Activated T-cell treated with anti-CD3 and anti-CD28 coated beads, Interleukin-2, amount 50 U/mL, for 72 hours (primary cell): ENCODE data around the gene CLPX. TPM values are rescaled to one million over a fixed set of nuclear protein-coding genes. Genes with fewer than 3 reads are reported as not detected.
A peak's percentile ranks its signal among the peaks of the same experiment; 100 is the strongest.

Source experiments
- ATAC-seq, 2 donors: fragments of 150-1000 bp; cut with Tn5 transposase; replicated peaks in 1 of 2; 2 replicates each; pipeline ENCODE4 v1.10.0; 2021; ENCODE audit warnings: moderate library complexity in 2 of 2, mild to moderate bottlenecking in 1 of 2
- DNase-seq, 2 donors: peaks; one replicate each; pipeline ENCODE4 v3.0.0; 2021 to 2022; ENCODE audit warnings: mixed read lengths in 1 of 2
- H3K27ac Mint-ChIP-seq: one replicate; pipeline ENCODE4 v1.8.0; 2022; ENCODE audit warnings: mild to moderate bottlenecking, moderate library complexity, mixed read lengths
- H3K27me3 Mint-ChIP-seq: one replicate; pipeline ENCODE4 v1.8.0; 2022; ENCODE audit warnings: low read depth, mixed read lengths
- H3K36me3 Mint-ChIP-seq, 2 donors: one replicate each; pipeline ENCODE4 v1.8.0; 2022; ENCODE audit warnings: mixed read lengths in 2 of 2, mild to moderate bottlenecking in 1 of 2; ENCODE audit not compliant: insufficient read depth in 2 of 2
- H3K4me1 Mint-ChIP-seq: one replicate; pipeline ENCODE4 v1.8.0; 2022; ENCODE audit warnings: low read depth, mixed read lengths
- H3K4me3 Mint-ChIP-seq, 2 donors: one replicate each; pipeline ENCODE4 v1.8.0; 2022; ENCODE audit warnings: mild to moderate bottlenecking in 2 of 2, mixed read lengths in 2 of 2, moderate library complexity in 2 of 2
- H3K9me3 Mint-ChIP-seq, 2 donors: one replicate each; pipeline ENCODE4 v1.8.0; 2022; ENCODE audit warnings: mixed read lengths in 2 of 2
- total RNA-seq, 2 donors: library from RNA; stranded (reverse); gene quantifications; one replicate each; pipeline ENCODE4 v1.2.3, GENCODE V29; 2022

Gene CLPX
- total RNA-seq, 2 donors from 2014 or later = 61.9 to 64.5 TPM

- Mint-ChIP-seq H3K4me1 (peaks cover 13% of the 10 kb centered on the region), H3K4me3 (no peak overlapping the region), H3K27me3 (no peaks in the 10 kb centered on the region), H3K36me3 (no peaks in the 10 kb centered on the region), H3K27ac (no peak overlapping the region), H3K9me3 (no peaks in the 10 kb centered on the region)
- DNase-seq (no peak), ATAC-seq (no peak)
Measured at GRCh38 chr15:65213241-65213640, 28.1 kb upstream of the CLPX start.

DNA sequence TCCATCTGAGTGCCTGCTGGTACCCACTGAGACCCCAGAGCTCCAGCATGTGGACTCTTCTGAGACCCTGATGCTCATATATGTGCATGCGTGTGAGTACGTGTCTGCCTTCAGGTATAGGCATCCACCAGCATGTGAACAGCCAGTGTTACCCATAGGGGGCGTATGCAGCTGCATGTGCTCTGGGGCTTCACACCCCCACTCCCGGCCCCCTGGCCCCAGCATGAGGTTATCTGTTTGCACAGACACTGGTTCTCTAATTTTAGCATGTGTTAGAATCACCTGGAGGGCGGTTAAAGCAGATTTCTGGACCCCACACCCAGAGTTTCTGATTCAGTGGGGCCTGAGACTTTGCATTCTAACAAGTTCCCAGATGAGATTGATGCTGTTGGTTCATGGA, 27.0 kb upstream of the CLPX start:
- Mint-ChIP-seq H3K9me3 (no peaks in the 10 kb centered on the region), H3K27me3 (no peaks in the 10 kb centered on the region), H3K27ac (no peak overlapping the region), H3K4me3 (no peak overlapping the region), H3K36me3 (no peaks in the 10 kb centered on the region), H3K4me1 (peaks cover 5% of the 10 kb centered on the region)
- ATAC-seq = peak; percentile 80 to 84
- DNase-seq = peak; percentile 56 to 68

DNA sequence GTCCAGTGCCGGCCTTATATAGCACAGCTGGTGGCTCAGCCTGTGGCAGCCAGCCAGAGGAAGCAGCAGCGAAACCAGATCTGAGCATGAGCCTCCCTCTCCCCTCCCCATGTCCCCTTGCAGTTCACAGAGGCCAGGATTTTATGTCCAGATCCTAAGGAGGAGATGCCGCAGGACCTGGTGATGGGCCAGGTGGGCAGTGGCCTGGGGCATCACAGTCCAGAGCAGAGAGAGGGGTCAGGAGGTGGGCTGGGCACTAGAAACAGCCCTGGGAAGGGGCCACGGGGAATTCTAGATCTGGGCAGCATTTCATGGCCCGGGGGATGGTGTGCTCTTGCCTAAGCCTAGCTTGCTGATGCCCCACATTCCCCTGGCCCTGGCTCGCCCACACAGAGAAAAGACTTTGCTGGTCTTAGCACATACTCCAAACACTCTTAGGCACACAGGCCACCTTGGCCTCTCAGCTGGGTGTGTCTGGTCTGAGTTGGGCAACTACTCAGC, 26.4 kb upstream of the CLPX start:
- Mint-ChIP-seq H3K4me1 (peaks cover 5% of the 10 kb centered on the region), H3K4me3 (no peak overlapping the region), H3K27me3 (no peaks in the 10 kb centered on the region), H3K27ac (no peak overlapping the region), H3K36me3 (no peaks in the 10 kb centered on the region), H3K9me3 (no peaks in the 10 kb centered on the region)
- ATAC-seq = no peak
- DNase-seq = no peak

DNA sequence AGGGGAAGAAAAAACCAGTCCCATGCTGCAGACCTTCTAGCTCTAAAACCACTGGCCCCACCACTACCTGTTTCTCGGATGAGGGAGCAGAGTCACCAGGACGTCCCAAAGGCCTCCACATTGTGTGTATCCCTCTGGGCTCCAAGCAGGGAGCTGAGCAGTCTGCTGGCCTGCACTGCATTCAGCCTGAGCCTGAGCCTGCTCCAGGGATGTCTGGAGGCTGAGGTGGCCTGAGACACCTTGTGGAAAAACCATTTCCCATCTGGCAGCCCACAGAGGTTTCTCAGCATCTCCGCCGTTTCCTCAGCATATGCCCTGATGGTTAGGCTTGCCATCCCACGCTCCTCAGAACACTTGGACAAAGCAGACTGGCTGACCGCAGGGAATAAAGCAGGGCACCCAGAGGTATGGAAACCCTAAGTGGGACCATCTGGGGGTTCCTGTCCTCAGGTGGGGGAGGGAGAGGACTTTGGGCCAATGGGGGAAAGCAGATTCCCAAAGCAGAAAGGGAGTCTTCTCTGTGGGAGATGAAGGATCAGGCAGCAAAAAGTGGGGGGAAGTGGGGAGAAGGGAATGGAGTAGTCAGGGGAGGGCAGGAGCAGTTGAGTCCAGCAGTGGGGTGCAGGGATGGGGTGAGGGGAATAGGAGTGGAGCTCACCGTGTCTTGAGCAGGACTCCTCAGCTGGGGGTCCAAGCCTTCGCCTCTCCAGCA, 25.8 kb upstream of the CLPX start, which contains the start of gene CILP:
TSS of gene CILP (minus strand) at position 704 of the 712 bp plus-strand sequence. CDS start 1,718 bp downstream, outside the sequence.
- H3K27ac Mint-ChIP-seq = no peak within 1 kb of the TSS
- DNase-seq = no peak
- no peaks in the 10 kb centered on the region for H3K9me3 Mint-ChIP-seq
- no peaks in the 10 kb centered on the region for H3K27me3 Mint-ChIP-seq
- no peak for ATAC-seq
- H3K4me1 Mint-ChIP-seq = peaks cover 5% of the 10 kb centered on the region
- no peak within 1 kb of the TSS for H3K4me3 Mint-ChIP-seq
- H3K36me3 Mint-ChIP-seq = no peaks in the 10 kb centered on the region

DNA sequence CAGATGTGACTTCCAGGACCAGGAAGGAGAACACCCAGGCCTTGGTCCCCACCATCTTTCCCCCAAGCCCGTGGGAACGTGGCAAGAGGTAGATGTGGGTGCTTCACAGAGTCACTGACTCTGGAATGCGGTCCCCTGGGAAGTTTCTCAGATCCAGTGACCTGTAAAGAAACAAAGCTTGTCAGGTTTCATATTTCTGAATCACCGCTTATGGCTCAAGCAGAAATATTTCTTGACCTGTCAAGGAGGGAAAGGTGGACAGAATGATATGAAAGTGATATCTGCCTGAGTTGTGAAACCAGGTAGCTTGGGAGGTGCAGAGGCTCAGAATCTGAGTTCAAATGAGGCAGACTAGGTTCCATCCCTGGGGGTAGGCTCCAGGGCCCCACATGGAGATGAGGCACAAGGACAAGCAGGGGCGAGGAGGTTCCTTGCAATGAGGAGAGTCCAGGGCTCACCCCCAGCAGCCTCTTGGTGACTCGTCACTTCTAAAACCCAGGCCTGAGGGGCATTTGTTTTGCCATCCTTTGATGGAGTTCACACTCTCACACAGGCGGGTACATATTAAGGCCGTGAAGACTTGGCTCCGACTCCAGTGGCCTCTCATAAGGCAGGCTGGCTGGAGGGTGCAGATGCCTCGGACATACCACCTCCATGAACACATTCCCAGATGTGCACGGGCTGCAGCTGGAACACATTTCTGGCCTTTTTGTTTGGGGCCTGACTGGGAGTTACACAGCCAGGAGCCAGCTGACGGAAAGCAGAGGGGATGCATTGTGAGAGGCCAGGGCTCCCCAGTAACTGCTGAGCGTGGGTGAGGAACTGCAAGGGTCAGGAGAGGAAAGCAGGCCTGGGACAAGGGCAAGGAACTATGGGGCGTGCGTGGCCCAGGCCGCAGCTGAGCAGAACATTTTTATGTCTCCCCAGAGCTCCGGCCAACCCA, 24.8 kb upstream of the CLPX start:
- H3K4me1 Mint-ChIP-seq = peaks cover 5% of the 10 kb centered on the region
- no peaks in the 10 kb centered on the region for H3K27me3 Mint-ChIP-seq
- DNase-seq (no peak), ATAC-seq (no peak)
- no peak overlapping the region for H3K27ac Mint-ChIP-seq
- H3K9me3 Mint-ChIP-seq = no peaks in the 10 kb centered on the region
- no peaks in the 10 kb centered on the region for H3K36me3 Mint-ChIP-seq
- no peak overlapping the region for H3K4me3 Mint-ChIP-seq

DNA sequence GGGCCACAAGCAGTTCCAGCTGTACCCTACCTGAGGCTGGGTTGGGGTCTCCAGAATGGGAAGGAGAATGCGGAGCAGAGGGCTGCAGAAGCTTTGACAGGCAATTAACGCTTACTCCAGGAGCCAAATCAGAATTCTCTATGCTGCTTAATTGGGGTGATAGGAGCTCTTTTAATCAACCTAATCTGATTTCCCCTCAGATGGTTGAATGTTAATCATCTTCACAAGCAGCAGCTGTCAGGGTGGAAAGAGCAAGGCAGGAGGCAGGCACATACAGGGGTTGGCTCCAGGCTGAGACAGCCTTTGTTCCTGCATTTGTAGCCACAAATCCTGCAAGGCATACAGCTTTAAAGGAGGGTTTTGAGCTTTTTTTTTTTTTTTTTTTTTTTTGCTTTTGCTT, 23.5 kb upstream of the CLPX start:
- H3K27ac Mint-ChIP-seq = no peak overlapping the region
- no peaks in the 10 kb centered on the region for H3K27me3 Mint-ChIP-seq
- H3K9me3 Mint-ChIP-seq = no peaks in the 10 kb centered on the region
- ATAC-seq (no peak), DNase-seq (no peak)
- peaks cover 5% of the 10 kb centered on the region for H3K4me1 Mint-ChIP-seq
- H3K36me3 Mint-ChIP-seq = no peaks in the 10 kb centered on the region
- H3K4me3 Mint-ChIP-seq = no peak overlapping the region

GRCh38 chr15:65207280-65207840, 22.2 kb upstream of the CLPX start:
- no peak for DNase-seq
- peaks cover 5% of the 10 kb centered on the region for H3K4me1 Mint-ChIP-seq
- no peak for ATAC-seq
- no peaks in the 10 kb centered on the region for H3K36me3 Mint-ChIP-seq
- H3K27me3 Mint-ChIP-seq = no peaks in the 10 kb centered on the region
- H3K9me3 Mint-ChIP-seq = no peaks in the 10 kb centered on the region
- no peak overlapping the region for H3K27ac Mint-ChIP-seq
- no peak overlapping the region for H3K4me3 Mint-ChIP-seq

DNA sequence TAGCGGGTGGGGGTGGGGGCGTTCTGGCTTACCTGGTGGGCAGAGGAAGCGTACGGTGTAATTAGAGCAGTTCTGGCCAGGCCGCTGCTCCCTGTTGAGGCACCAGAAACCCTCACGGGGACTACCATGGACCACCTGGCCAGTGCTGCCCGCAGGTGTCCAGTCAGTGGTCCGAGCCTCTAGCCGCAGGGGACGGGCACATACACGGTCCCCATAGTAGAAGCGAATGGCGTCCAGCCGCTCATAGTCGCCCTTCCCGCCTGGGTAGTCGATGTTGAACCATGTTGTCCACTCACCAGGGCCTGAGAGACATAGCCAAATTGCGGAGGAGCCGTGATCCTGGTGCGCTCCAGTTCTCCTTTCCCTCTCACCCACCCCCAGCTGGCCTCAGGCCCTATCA, 21.6 kb upstream of the CLPX start:
- H3K27me3 Mint-ChIP-seq = no peaks in the 10 kb centered on the region
- no peaks in the 10 kb centered on the region for H3K9me3 Mint-ChIP-seq
- no peak overlapping the region for H3K27ac Mint-ChIP-seq
- DNase-seq = no peak
- no peaks in the 10 kb centered on the region for H3K4me1 Mint-ChIP-seq
- no peak for ATAC-seq
- H3K4me3 Mint-ChIP-seq = no peak overlapping the region
- H3K36me3 Mint-ChIP-seq = no peaks in the 10 kb centered on the region

- no peaks in the 10 kb centered on the region for H3K36me3 Mint-ChIP-seq
- no peak overlapping the region for H3K4me3 Mint-ChIP-seq
- DNase-seq = no peak
- ATAC-seq = no peak
- no peaks in the 10 kb centered on the region for H3K27me3 Mint-ChIP-seq
- no peaks in the 10 kb centered on the region for H3K4me1 Mint-ChIP-seq
- H3K27ac Mint-ChIP-seq = no peak overlapping the region
- no peaks in the 10 kb centered on the region for H3K9me3 Mint-ChIP-seq
Measured at GRCh38 chr15:65204931-65205660, 20.0 kb upstream of the CLPX start.

DNA sequence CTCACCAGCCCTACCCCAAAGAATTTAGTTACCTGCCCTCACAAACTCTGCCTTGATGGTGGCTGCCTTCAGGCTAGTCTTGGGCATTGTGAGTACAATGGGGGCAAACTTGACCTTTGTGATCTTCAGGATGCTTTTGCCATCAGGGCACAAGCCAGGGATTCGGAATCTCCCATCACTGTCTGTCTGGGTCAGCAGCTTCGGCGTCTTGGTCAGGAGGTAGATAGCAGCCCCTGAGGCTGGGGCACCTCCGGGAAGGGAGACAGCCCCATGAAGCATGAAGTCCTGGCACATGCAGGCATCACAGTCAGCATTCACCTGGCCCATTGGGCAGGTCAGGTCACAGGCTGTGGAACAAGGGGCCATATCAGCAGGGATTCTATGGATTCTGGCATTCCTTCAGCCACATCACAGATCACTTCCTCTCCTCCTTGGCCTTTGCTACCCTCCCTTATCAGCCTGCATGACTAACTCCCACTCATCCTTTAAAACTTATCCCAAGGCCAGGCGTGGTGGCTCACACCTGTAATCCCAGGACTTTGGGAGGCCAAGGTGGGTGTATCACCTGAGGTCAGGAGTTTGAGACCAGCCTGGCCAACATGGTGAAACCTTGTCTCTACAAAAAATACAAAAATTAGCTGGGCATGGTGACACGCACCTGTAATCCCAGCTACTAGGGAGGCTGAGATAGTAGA, 19.2 kb upstream of the CLPX start:
- no peak overlapping the region for H3K4me3 Mint-ChIP-seq
- DNase-seq = no peak

GRCh38 chr15:65201918-65202317, 16.8 kb upstream of the CLPX start:
- no peak for DNase-seq
- Mint-ChIP-seq H3K27ac (no peak overlapping the region), H3K9me3 (no peaks in the 10 kb centered on the region), H3K4me3 (no peak overlapping the region), H3K36me3 (no peaks in the 10 kb centered on the region), H3K4me1 (no peaks in the 10 kb centered on the region), H3K27me3 (no peaks in the 10 kb centered on the region)
- ATAC-seq = no peak

More for the DNA sequence above, 19.2 kb upstream of the CLPX start:
- Mint-ChIP-seq H3K27ac (no peak overlapping the region), H3K4me1 (no peaks in the 10 kb centered on the region), H3K9me3 (no peaks in the 10 kb centered on the region), H3K27me3 (no peaks in the 10 kb centered on the region), H3K36me3 (no peaks in the 10 kb centered on the region)
- ATAC-seq = no peak

DNA sequence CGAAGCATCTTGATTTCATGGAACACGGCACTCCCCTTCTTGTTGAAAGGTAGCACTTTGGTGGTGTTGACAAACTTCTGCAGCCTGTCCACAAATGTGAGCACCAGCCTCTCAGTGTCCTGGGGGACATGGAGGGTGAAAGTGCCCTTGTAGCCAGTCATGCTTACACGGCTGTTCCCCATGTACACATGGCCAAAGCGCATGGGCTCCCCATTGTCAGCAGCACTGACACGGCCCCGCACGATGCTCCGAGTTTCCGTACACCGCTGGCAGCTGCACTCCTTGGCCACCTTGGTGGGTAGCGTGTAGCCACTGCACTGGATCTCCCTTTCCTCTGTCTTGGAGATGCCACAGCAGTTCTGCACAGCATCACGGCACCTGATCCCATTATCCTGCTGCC, 13.4 kb upstream of the CLPX start:
- no peaks in the 10 kb centered on the region for H3K36me3 Mint-ChIP-seq
- H3K27ac Mint-ChIP-seq = no peak overlapping the region
- H3K9me3 Mint-ChIP-seq = no peaks in the 10 kb centered on the region
- no peaks in the 10 kb centered on the region for H3K27me3 Mint-ChIP-seq
- H3K4me3 Mint-ChIP-seq = no peak overlapping the region
- ATAC-seq = no peak
- no peak for DNase-seq
- no peaks in the 10 kb centered on the region for H3K4me1 Mint-ChIP-seq
